HG03575 (cell line): ENCODE measurements around the gene ACO1.

Experiments
- ATAC-seq: cut with Tn5 transposase; IDR thresholded peaks from one replicate; pipeline ENCODE4 v1.9.1; 2021; ENCODE audit not compliant: unreplicated experiment, insufficient number of reproducible peaks, low FRiP score; ENCODE audit errors: extremely low read depth

ACO1 gene

DNA sequence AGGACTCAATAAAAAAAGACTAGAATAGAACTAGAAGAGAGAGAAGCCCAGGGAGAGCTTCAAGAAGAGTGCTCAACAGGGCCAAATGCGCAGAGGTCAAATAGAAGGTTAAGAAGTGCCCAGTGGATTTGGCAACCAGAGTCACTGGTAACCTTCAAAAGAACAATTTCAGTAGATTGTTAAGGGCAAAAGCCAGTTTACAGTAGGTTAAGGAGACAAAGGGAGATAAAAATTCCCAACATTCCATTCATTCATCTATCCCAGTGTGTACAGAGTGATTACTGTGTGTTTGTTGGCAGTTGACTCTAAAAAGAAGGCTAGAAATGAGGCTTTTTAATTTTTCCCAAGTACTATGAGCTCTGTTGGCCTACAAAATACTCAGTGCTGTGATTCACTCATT, 72.1 kb downstream of the ACO1 start:
- no peak for ATAC-seq

DNA sequence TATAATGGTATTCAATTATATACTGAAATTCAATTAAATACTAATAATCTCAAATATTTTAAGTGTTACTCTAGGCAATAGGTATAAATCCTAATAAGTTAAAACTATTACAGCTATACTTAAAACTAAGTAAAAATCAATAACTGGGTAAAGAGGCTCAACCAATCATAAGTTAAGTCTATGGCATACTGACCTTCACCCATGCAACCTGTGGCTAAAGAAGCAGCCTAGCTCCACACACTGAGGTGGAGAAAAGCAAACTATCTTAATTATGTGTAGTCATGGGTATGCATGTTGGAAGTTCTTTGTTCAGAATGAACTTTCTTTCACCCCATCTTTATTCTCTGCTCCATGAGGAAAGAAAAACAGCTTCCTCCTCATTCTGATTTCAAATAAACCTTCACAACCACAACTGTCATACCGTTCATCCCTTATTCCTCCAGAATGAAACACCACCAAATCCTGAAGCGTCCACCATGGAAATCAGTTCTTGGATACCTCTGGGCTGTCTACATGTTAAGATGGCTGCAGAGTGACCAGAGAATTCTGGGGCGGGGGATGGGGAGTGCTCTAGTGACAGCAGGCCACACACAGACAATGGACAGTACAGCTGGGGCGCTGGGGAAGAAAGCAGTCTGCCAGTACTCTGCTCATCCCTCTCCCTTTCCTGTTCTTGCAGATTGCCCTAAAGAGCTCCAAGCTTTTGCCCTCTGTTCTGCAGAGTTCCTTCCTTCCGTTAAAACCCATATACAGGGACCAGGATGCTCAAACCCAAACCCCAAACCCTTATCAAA, 79.3 kb downstream of the ACO1 start:
- ATAC-seq: no peak

DNA sequence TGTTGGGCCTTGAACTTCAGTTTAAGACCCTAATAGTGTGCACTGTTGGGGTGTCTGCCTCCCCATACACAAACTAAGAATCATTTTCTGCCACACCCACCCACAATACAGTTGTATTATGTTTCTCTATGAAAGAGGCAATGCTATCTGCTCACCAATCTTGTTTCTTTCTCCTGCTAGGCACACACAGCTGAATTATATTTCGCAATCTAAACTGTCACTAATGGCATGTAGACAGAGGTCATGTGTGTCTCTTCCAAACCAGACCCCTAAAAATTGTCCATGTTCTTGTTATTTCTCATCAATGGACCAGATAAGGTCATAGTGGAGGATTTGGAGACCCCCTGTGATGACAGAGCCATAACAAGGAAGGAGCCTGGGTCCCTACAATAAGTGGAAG, 84.3 kb downstream of the ACO1 start:
- ATAC-seq: no peak

GRCh38 chr9:32472344-32472743, 87.9 kb downstream of the ACO1 start:
- no peak for ATAC-seq

DNA sequence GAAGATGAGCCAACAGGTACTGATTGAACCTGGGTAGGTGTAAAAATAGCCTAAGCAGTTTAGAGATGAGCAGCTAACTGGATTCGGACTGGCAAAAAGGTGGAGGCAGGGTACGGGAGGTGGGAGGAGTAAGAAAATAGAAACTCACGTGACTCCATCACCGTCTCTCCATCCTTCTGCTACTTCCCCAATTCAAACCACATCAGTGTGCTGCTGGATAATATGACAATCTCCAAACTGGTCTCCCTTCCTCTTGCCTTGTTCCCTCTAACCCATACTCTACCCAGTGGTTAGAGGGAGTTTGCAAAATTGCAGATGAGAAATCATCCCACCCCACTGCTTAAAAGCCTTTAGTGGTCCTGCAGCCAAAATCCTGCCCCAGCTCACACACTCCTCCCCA, 98.9 kb downstream of the ACO1 start:
- ATAC-seq: no peak

- no peak for ATAC-seq
These were observed 102.6 kb downstream of the ACO1 start for GRCh38 chr9:32486839-32487562.

DNA sequence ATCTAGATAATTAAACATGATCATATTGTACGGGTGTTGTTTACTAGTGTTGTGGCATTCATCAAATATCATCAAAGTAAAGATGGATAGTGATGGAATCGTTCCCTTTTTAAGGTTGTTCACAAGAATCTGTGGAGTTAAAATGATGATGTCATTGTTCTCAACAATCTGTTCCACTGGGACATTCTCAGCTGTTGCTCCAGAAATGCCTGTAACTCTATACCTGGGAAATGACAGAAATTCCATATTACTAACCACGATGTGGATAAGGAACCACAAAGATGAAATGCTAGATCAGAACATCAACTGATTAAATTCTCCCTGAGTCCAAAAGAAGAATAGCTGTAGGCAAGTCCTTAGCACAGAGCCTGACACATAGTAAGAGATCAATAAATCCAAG, 103.5 kb downstream of the ACO1 start:
- no peak for ATAC-seq

DNA sequence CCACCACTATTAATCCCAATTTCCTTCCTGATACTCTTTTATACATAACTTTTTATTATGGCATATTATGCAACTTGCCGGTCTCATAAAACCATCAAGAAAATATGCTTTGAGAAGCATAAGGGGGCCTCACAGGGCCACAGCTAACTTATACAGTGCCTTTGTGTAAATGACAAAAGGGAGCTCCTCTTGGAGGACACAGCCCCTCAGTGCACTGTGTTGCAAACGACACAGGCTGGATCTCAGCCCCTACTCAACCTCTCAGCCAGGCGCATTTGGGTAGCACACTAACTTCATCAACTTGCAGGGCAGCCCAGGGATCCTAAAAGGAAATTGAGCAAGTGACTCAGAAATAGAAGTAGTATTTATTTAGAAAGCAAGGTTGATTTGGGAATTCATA, 106.2 kb downstream of the ACO1 start:
- ATAC-seq: no peak

GRCh38 chr9:32497921-32498320, 113.5 kb downstream of the ACO1 start:
- no peak for ATAC-seq

DNA sequence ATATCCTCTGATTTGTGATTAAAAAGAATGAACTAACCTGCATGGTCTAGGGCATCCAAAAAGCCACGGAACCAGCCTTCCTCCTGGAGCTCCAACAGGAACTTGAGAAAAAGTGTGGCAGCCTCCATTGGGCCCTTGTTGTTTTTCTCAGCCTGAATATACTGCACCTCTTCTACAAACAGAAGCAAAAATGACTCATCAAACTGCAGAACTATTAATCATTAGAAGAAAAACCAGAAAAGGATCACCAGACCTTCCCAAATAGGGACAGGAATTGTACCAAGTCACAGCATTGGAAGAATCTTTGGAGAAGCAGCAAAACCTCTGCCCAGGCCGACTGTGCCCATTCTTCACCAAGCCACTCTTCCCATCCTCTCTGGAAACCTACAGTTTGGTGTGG, 116.3 kb downstream of the ACO1 start:
- ATAC-seq: no peak

DNA sequence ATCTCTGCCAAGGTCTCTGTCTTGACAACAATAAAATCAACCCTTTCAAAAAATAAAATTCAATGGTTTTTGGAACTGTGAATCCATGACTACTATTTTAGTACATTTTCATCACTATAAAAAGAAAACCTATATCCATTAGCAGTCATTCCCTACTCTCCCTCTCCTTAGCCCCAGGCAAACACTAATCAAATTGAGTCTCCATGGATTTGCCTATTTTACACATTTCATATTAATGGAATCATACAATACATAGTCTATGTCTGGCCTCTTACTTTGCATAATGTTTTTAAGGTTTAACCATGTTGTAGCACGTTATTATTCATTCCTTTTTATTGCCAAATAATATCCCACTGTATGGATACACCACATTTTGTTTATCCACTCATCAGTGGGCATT, 117.4 kb downstream of the ACO1 start:
- no peak for ATAC-seq

DNA sequence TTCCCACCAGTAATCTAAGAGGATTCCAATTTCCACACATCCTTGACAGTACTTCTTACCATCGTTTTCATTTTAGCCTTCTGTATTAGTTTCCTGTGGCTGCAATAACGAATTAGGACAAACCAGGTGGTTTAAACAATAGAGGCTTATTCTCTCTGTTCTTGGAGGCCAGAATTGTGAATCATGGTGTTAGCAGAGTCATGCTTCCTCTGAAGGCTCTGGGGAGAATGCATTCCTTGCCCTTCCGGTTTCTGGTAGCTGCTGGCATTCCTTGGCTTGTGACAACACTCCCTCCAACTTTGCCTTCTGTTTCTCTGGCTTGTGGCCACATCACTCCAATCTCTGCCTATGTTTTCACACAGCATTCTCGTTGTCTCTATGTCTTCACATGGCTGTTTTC, 118.0 kb downstream of the ACO1 start:
- no peak for ATAC-seq

DNA sequence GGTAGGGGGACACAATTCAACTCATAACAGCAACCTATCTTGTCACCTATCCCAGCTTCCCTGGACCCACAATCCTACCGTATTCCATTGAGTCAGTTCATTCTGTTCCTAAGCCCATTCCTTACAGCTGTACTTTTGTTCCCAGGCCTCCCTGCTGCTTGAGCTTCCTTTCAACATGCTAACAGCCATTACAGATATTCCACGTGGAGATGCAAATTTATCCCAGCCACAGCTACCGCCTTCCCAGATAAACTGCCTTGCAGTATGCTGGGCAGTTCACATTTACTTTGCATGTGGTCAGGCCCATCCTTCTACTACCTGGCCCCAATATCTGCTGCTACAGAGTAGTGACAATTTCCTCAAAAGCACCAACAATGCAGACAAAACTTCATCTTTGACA, 118.6 kb downstream of the ACO1 start:
- no peak for ATAC-seq
